Loucy (cell line): ENCODE data around the gene DIO3.

Experiments used
- CTCF ChIP-seq: fragments of 200-600 bp; sonication (generic); conservative IDR thresholded peaks from 2 replicates; pipeline ENCODE4 v1.5.1; 2014; ENCODE audit warnings: mild to moderate bottlenecking, antibody characterized with exemption, low read length
- EZH2phosphoT487 ChIP-seq: fragments of 200-600 bp; IDR thresholded peaks from 2 replicates; pipeline ENCODE4 v1.6.1; 2018; ENCODE audit warnings: antibody characterized with exemption, mild to moderate bottlenecking, moderate library complexity, borderline replicate concordance

GRCh38 chr14:101593411-101594238 is 32.3 kb downstream of the DIO3 start:
- peak; percentile 47 for TF ChIP-seq CTCF
- TF ChIP-seq EZH2phosphoT487, result no peak
